ENCODE measurements around the gene NEO1. TPM values are rescaled to one million over a fixed set of nuclear protein-coding genes. Genes with fewer than 3 reads are reported as not detected.

Gene NEO1
- total RNA-seq, 1 donor from 2014 or later, result 75.6 TPM

DNA sequence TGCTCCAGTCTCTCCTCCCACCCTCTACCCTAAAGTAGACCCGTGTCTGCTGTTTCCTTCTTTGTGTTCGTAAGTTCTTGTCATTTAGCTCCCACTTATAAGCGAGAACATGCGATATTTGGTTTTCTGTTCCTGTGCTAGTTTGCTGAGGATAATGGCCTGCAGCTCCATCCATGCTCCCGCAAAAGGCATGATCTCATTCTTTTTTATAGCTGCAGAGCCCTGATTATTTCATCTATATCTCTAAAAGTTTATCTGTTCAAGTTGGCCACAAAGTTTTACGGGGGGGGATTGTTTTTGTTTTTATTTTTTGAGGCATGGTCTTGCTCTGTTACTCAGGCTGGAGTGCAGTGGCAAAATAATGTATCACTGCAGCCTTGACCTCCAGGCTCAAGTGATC, 4.4 kb upstream of the NEO1 start:
- no peak overlapping the region for H3K27ac Mint-ChIP-seq (ENCODE audit: unreplicated experiment)
- peaks cover 26% of the 10 kb centered on the region for H3K4me1 Mint-ChIP-seq
- no peaks in the 10 kb centered on the region for H3K36me3 Mint-ChIP-seq (ENCODE audit: low read depth)

DNA sequence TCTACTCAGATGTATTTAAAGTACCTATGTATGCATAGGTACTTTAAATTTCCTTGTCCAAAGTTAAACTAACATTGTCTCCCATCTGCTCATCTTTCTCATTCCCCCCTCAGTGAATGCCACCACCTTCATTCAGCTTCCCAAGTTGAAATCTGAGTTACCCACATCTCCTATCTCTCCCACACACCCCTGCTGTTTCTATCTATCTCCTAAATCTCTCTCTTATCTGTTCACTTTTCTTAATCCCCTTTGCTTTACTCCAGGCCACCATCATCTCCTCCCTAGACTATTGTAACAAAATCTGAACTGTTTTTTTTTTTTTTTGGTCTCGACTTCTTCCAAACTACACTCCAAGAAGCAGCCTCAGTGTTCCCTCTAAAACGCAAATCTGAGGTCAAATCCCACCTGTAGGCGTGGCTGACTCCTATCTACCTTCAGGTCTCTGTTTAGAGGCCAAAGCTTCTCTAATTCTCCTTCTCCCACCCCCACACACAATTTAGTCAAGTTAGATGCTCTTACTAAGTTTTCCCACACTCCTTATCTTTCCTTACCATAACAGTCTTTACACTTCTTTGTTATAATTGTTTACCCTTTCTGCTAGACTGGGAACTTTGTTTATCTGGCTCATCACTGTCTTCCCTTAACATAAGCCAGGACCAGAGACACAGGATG, 3.5 kb upstream of the NEO1 start:
- no peaks in the 10 kb centered on the region for H3K9me3 Mint-ChIP-seq
- no peak overlapping the region for H3K27ac Mint-ChIP-seq (ENCODE audit: unreplicated experiment)
- no peaks in the 10 kb centered on the region for H3K27me3 Mint-ChIP-seq (ENCODE audit: low read depth)
- peaks cover 35% of the 10 kb centered on the region for H3K4me1 Mint-ChIP-seq
- TF ChIP-seq, protein P1, sequence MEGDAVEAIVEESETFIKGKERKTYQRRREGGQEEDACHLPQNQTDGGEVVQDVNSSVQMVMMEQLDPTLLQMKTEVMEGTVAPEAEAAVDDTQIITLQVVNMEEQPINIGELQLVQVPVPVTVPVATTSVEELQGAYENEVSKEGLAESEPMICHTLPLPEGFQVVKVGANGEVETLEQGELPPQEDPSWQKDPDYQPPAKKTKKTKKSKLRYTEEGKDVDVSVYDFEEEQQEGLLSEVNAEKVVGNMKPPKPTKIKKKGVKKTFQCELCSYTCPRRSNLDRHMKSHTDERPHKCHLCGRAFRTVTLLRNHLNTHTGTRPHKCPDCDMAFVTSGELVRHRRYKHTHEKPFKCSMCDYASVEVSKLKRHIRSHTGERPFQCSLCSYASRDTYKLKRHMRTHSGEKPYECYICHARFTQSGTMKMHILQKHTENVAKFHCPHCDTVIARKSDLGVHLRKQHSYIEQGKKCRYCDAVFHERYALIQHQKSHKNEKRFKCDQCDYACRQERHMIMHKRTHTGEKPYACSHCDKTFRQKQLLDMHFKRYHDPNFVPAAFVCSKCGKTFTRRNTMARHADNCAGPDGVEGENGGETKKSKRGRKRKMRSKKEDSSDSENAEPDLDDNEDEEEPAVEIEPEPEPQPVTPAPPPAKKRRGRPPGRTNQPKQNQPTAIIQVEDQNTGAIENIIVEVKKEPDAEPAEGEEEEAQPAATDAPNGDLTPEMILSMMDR (conservative IDR thresholded peaks at IDR 0.05), result no peak
- no peak for DNase-seq (ENCODE audit: low read depth, low spot score)
- H3K4me3 Mint-ChIP-seq, result no peak overlapping the region
- no peaks in the 10 kb centered on the region for H3K36me3 Mint-ChIP-seq (ENCODE audit: low read depth)

More for the DNA sequence above, 4.4 kb upstream of the NEO1 start:
- no peaks in the 10 kb centered on the region for H3K9me3 Mint-ChIP-seq
- no peak overlapping the region for H3K4me3 Mint-ChIP-seq
- DNase-seq (ENCODE audit: low read depth, low spot score), result no peak
- no peaks in the 10 kb centered on the region for H3K27me3 Mint-ChIP-seq (ENCODE audit: low read depth)
- TF ChIP-seq, protein P1 (conservative IDR thresholded peaks at IDR 0.05), result no peak

DNA sequence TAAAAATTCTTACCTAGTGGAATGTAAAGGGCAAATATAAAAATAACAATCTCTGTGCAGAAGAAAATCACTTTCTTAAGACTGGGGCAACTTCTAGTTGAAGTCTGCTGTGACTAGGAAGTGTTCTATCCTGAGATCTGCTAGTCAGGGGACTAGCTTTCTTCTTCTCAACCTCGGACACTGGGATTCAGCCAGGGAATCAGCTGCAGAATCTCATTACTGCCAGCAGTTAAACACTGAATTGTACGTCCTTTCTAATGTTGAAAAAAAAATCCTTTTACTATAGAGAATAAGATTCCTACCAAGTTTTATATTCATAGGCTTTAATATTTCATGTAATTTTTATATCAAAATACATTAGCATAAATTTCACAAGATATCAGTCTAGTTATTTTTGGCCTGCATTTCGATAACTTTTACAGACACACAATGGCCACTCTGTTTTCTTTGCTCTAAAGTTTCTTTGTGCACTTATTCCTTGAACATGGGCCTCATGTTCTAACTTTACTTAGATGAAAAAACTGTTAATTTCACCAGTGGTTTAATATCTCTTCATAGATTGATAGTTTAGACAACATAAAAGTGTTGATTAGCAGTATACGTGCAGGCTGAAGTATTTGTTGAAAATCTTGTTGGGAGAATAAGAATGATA, 2.6 kb upstream of the NEO1 start:
- Mint-ChIP-seq H3K27me3 (ENCODE audit: low read depth) (no peaks in the 10 kb centered on the region), H3K36me3 (ENCODE audit: low read depth) (no peaks in the 10 kb centered on the region), H3K27ac (ENCODE audit: unreplicated experiment) (peak overlapping the region; percentile 72), H3K4me3 (peak overlapping the region; percentile 68), H3K9me3 (no peaks in the 10 kb centered on the region), H3K4me1 (peaks cover 35% of the 10 kb centered on the region)
- no peak for DNase-seq (ENCODE audit: low read depth, low spot score)
- TF ChIP-seq, protein P1 (conservative IDR thresholded peaks at IDR 0.05), result no peak

DNA sequence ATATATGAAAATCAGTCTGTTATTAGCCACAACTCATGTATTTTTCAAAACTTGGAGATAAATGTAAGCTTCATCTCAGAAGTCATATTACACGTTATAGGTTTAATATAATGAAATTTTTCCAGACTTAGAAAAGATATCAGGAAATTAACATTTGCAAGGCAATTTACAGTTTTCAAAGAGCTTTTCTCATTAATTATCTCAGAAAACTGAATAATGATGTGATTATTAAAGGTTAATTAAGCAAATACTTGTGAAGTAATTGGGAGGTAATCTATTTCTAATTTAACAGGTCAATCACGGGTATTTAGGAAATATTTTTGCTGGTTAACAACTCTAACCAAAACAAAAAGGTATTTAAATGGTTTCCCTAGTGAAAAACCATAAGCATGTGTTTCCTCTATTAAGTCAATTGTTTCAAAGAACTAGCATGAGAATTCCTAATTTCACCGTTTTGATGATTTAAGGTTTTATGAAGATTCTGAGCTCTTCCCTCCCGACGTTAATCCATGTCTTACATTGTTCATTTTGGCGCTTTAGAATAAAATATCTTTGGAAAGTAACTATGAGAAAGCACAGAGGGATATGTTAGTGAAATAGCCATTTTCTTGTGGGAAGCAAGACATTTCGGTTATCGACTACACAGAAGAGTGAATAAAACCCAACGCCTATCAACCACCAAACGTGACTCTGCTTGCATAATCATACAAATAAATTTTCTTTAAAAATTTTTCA, 1.5 kb upstream of the NEO1 start:
- Mint-ChIP-seq H3K4me3 (peak overlapping the region; percentile 90), H3K27me3 (ENCODE audit: low read depth) (no peaks in the 10 kb centered on the region), H3K4me1 (peaks cover 35% of the 10 kb centered on the region), H3K36me3 (ENCODE audit: low read depth) (no peaks in the 10 kb centered on the region), H3K9me3 (no peaks in the 10 kb centered on the region), H3K27ac (ENCODE audit: unreplicated experiment) (no peak overlapping the region)
- DNase-seq (ENCODE audit: low read depth, low spot score), result no peak
- TF ChIP-seq, protein P1 (conservative IDR thresholded peaks at IDR 0.05), result peak; percentile 3

DNA sequence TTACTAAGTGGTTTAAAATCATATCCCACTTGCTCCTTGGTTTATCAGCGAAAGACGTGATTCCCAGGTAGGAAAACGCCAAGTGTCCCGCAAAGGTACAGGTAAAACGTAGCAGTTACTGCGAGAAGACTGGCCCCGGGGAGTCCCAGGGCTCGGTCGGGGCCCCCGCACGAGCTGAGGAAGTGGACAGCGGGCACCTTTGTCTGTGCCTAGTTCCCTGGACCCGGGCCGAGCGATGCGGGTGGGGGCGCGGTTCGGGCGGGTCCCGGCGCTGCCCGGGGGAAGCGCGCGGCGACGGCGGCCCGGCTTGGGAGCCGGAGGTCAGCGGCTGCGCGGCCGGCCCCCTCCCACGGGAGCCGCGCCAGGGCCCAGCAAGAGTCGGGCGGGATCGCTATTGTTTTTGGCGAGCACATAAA, 864 bp upstream of the NEO1 start:
- no peak for DNase-seq (ENCODE audit: low read depth, low spot score)
- H3K27ac Mint-ChIP-seq (ENCODE audit: unreplicated experiment), result peak overlapping the region; percentile 91

More for the DNA sequence above, 864 bp upstream of the NEO1 start:
- Mint-ChIP-seq H3K9me3 (no peaks in the 10 kb centered on the region), H3K4me1 (peaks cover 35% of the 10 kb centered on the region), H3K36me3 (ENCODE audit: low read depth) (no peaks in the 10 kb centered on the region), H3K27me3 (ENCODE audit: low read depth) (no peaks in the 10 kb centered on the region), H3K4me3 (peak overlapping the region; percentile 90)
- TF ChIP-seq, protein P1 (conservative IDR thresholded peaks at IDR 0.05), result no peak

Data from neural crest cell (in vitro differentiated cells).